ENCODE measurements around the gene FOXN3. TPM values are rescaled to one million over a fixed set of nuclear protein-coding genes. Genes with fewer than 3 reads are reported as not detected.

The FOXN3 gene
- total and polyA plus RNA-seq, 2 donors (not counting 3 experiments of a cell fraction or from before 2014, with no cell fraction given): 16.9 to 41.8 TPM

GRCh38 chr14:89239023-89239422 is 178.0 kb downstream of the FOXN3 start:
- Histone ChIP-seq H3K4me2 (ENCODE audit: insufficient read depth, low read length) (no peak overlapping the region), H2AFZ (ENCODE audit: low read depth, low read length) (no peak overlapping the region), H3K9me3 (replicated peaks; ENCODE audit: control insufficient read depth, insufficient read depth, low read length) (no peaks in the 10 kb centered on the region), H3K9ac (replicated peaks; ENCODE audit: extremely low read depth, insufficient read depth, low read length) (no peak overlapping the region), H3K27ac (ENCODE audit: insufficient read depth, low read depth, low read length) (no peak overlapping the region), H3K27me3 (ENCODE audit: control insufficient read depth in 2 of 2, insufficient read depth in 2 of 2, low read length in 2 of 2) (no peaks in the 10 kb centered on the region), H3K79me2 (ENCODE audit: control insufficient read depth, insufficient read depth, low read length) (no peaks in the 10 kb centered on the region), H4K20me1 (replicated peaks; ENCODE audit: control insufficient read depth, extremely low read depth, insufficient read depth, low read length) (peaks cover 5% of the 10 kb centered on the region), H3K9me1 (replicated peaks; ENCODE audit: control insufficient read depth, extremely low read depth, insufficient read depth, low read length) (peaks cover 6% of the 10 kb centered on the region), H3K4me1 (ENCODE audit: control insufficient read depth, extremely low read depth, insufficient read depth, low read length) (peaks cover 17% of the 10 kb centered on the region), H3K4me3 (replicated peaks in 1 of 3; ENCODE audit: insufficient read depth in 1 of 3, low read depth in 1 of 3, low read length in 3 of 3) (no peak overlapping the region), H3K36me3 (ENCODE audit: control insufficient read depth in 2 of 2, extremely low read depth in 1 of 2, insufficient read depth in 2 of 2, low read length in 2 of 2) (peaks cover 0 to 2% of the 10 kb centered on the region in 2 experiments)
- intact Hi-C loops (cut with micrococcal nuclease) (no loop called here), dilution Hi-C loops (cut with MboI; ENCODE audit: extremely low pct_ligation_motif_present, low sequenced_read_pairs) (no loop called here)
- no peak for TF ChIP-seq EZH2 (IDR thresholded peaks at IDR 0.05; ENCODE audit: borderline replicate concordance, low read depth, low read length, severe bottlenecking)
- no peak for TF ChIP-seq MYC (IDR thresholded peaks at IDR 0.05; ENCODE audit: low read depth, low read length)
- TF ChIP-seq JUN (IDR thresholded peaks at IDR 0.05; ENCODE audit: borderline replicate concordance, insufficient read depth, insufficient read length, low read depth): no peak
- TF ChIP-seq MAX (IDR thresholded peaks at IDR 0.05; ENCODE audit: insufficient read depth, insufficient read length): no peak
- no peak for TF ChIP-seq GATA2 (IDR thresholded peaks at IDR 0.05; ENCODE audit: insufficient read depth, insufficient read length, low read depth, low read length)
- TF ChIP-seq FOS (IDR thresholded peaks at IDR 0.05; ENCODE audit: borderline replicate concordance, insufficient read depth, low read length): no peak
- no peak for TF ChIP-seq POLR2A (IDR thresholded peaks at IDR 0.05; ENCODE audit: low read depth, low read length)
- TF ChIP-seq CTCF (IDR thresholded peaks at IDR 0.05; ENCODE audit: extremely low read depth in 1 of 2, insufficient read depth in 1 of 2, low read depth in 1 of 2, low read length in 2 of 2): no peak
- no peak for TF ChIP-seq POLR2AphosphoS5 (IDR thresholded peaks at IDR 0.05; ENCODE audit: insufficient read depth, low read depth, low read length)
- FAIRE-seq: no peak
- BruUV-seq (replicated peaks): no TSS peak
- ChIA-PET CTCF (no interaction called here), POLR2A (no interaction called here)
- no peak for DNase-seq (ENCODE audit: low read depth, low spot score)
